Nephron progenitor cell (in vitro differentiated cells): ENCODE measurements around the gene NEURL2.
"Not testable (repeated sequence)": the region's sequence is repeated elsewhere in the genome, so short reads cannot be mapped to it uniquely, and the experiment has no call there.

Source experiments
- DNase-seq: peaks from one replicate; pipeline ENCODE4 v3.0.0; 2021
- H3K27ac Mint-ChIP-seq: 2 replicates; pipeline ENCODE4 v1.8.0; 2021; ENCODE audit warnings: mild to moderate bottlenecking, moderate library complexity, mixed read lengths
- H3K27me3 Mint-ChIP-seq: 2 replicates; pipeline ENCODE4 v1.8.0; 2021; ENCODE audit warnings: mild to moderate bottlenecking, low read depth, mixed read lengths; ENCODE audit not compliant: poor library complexity
- H3K36me3 Mint-ChIP-seq: 2 replicates; pipeline ENCODE4 v1.8.0; 2021; ENCODE audit warnings: low read depth, mixed read lengths
- H3K4me1 Mint-ChIP-seq: 2 replicates; pipeline ENCODE4 v1.8.0; 2021; ENCODE audit warnings: mixed read lengths
- H3K4me3 Mint-ChIP-seq: 2 replicates; pipeline ENCODE4 v1.8.0; 2021; ENCODE audit warnings: mild to moderate bottlenecking, moderate library complexity, mixed read lengths
- H3K9me3 Mint-ChIP-seq: 2 replicates; pipeline ENCODE4 v1.8.0; 2021; ENCODE audit warnings: mild to moderate bottlenecking, moderate library complexity, mixed read lengths
- CTCF ChIP-seq: fragments of 200-600 bp; sonication (generic); IDR thresholded peaks from 2 replicates; pipeline ENCODE4 v1.5.0; 2021; ENCODE audit warnings: antibody characterized with exemption

NEURL2 gene

GRCh38 chr20:45902199-45902701, 11.2 kb upstream of the NEURL2 start:
- no peaks in the 10 kb centered on the region for H3K9me3 Mint-ChIP-seq
- H3K4me1 Mint-ChIP-seq, result no peaks in the 10 kb centered on the region
- H3K27me3 Mint-ChIP-seq, result no peaks in the 10 kb centered on the region
- TF ChIP-seq CTCF, result no peak
- no peak overlapping the region for H3K27ac Mint-ChIP-seq
- no peak overlapping the region for H3K4me3 Mint-ChIP-seq
- H3K36me3 Mint-ChIP-seq, result peaks cover 34% of the 10 kb centered on the region
- DNase-seq, result no peak

- H3K36me3 Mint-ChIP-seq, result peaks cover 31% of the 10 kb centered on the region
- not testable (repeated sequence) for H3K27ac Mint-ChIP-seq, H3K4me3 Mint-ChIP-seq, H3K4me1 Mint-ChIP-seq, H3K27me3 Mint-ChIP-seq, DNase-seq, H3K9me3 Mint-ChIP-seq
Measured at GRCh38 chr20:45901332-45901731, 10.3 kb upstream of the NEURL2 start.

- Mint-ChIP-seq H3K27ac (no peak overlapping the region), H3K27me3 (no peaks in the 10 kb centered on the region), H3K4me3 (no peak overlapping the region), H3K9me3 (no peaks in the 10 kb centered on the region), H3K4me1 (no peaks in the 10 kb centered on the region), H3K36me3 (peaks cover 16% of the 10 kb centered on the region)
- no peak for DNase-seq
- TF ChIP-seq CTCF, result no peak
Measured at GRCh38 chr20:45899046-45899835, 8.2 kb upstream of the NEURL2 start.

- H3K9me3 Mint-ChIP-seq, result no peaks in the 10 kb centered on the region
- no peak overlapping the region for H3K27ac Mint-ChIP-seq
- H3K36me3 Mint-ChIP-seq, result peaks cover 18% of the 10 kb centered on the region
- no peak for DNase-seq
- peaks cover 7% of the 10 kb centered on the region for H3K4me1 Mint-ChIP-seq
- H3K27me3 Mint-ChIP-seq, result no peaks in the 10 kb centered on the region
- no peak overlapping the region for H3K4me3 Mint-ChIP-seq
- no peak for TF ChIP-seq CTCF
Measured at GRCh38 chr20:45898285-45898684, 7.3 kb upstream of the NEURL2 start.

- Mint-ChIP-seq H3K27ac (peak overlapping the region; percentile 14), H3K36me3 (peaks cover 15% of the 10 kb centered on the region), H3K4me1 (peaks cover 8% of the 10 kb centered on the region), H3K4me3 (no peak overlapping the region), H3K27me3 (no peaks in the 10 kb centered on the region), H3K9me3 (no peaks in the 10 kb centered on the region)
- no peak for DNase-seq
- TF ChIP-seq CTCF, result no peak
Measured at GRCh38 chr20:45897692-45898091, 6.7 kb upstream of the NEURL2 start.

GRCh38 chr20:45897289-45897688, 6.3 kb upstream of the NEURL2 start:
- Mint-ChIP-seq H3K36me3 (peaks cover 15% of the 10 kb centered on the region), H3K9me3 (no peaks in the 10 kb centered on the region), H3K4me1 (peaks cover 12% of the 10 kb centered on the region), H3K27ac (peak overlapping the region; percentile 14), H3K4me3 (no peak overlapping the region), H3K27me3 (no peaks in the 10 kb centered on the region)
- no peak for DNase-seq
- no peak for TF ChIP-seq CTCF
